Activated CD8-positive, alpha-beta memory T cell treated with anti-CD3 and anti-CD28 coated beads, Interleukin-2, amount 10 ng/mL, durations not matched to agents 7 days and 5 days (primary cell): ENCODE measurements around the gene ALOX15. TPM values are rescaled to one million over a fixed set of nuclear protein-coding genes. Genes with fewer than 3 reads are reported as not detected.
A peak's percentile ranks its signal among the peaks of the same experiment; 100 is the strongest.
"Not testable (repeated sequence)": the region's sequence is repeated elsewhere in the genome, so short reads cannot be mapped to it uniquely, and the experiment has no call there.

Experiments
- ATAC-seq: fragments of 150-1000 bp; cut with Tn5 transposase; one replicate; pipeline ENCODE4 v1.10.0; 2021; ENCODE audit warnings: moderate library complexity
- CTCF ChIA-PET: fragments of 350-600 bp; sonication (Branson Sonifier 250); formaldehyde crosslinking; loops from one replicate; lab custom pipeline; 2021; ENCODE audit warnings: antibody characterized with exemption; lab: Charles Lee
- DNase-seq: peaks from one replicate; pipeline ENCODE4 v3.0.0-alpha.2; 2020
- H3K27ac Mint-ChIP-seq: one replicate; pipeline ENCODE4 v1.8.0; 2021; ENCODE audit warnings: mild to moderate bottlenecking, mixed read lengths
- H3K27me3 Mint-ChIP-seq: one replicate; pipeline ENCODE4 v1.8.0; 2021; ENCODE audit warnings: mixed read lengths
- H3K36me3 Mint-ChIP-seq: one replicate; pipeline ENCODE4 v1.8.0; 2021; ENCODE audit warnings: mild to moderate bottlenecking, mixed read lengths
- H3K4me1 Mint-ChIP-seq: one replicate; pipeline ENCODE4 v1.8.0; 2021; ENCODE audit warnings: mixed read lengths
- H3K4me3 Mint-ChIP-seq: one replicate; pipeline ENCODE4 v1.8.0; 2021; ENCODE audit warnings: mild to moderate bottlenecking, moderate library complexity, mixed read lengths
- H3K9me3 Mint-ChIP-seq: one replicate; pipeline ENCODE4 v1.8.0; 2022; ENCODE audit warnings: low read depth, mixed read lengths
- total RNA-seq, 2 experiments: library from RNA; stranded (reverse); gene quantifications; one replicate each; pipeline ENCODE4 v1.2.3, GENCODE V29; 2021

Gene ALOX15
- total RNA-seq, 2 experiments from 2014 or later = not detected

- CTCF ChIA-PET = interaction anchor here (1.3 to 4.6 kb wide), 7 partner anchors 9 to 204 kb away, joined by 3 to 53 read pairs (median 4); no protein-coding TSS in a partner anchor
- not testable (repeated sequence) for H3K9me3 Mint-ChIP-seq, H3K4me1 Mint-ChIP-seq, ATAC-seq, DNase-seq, H3K27ac Mint-ChIP-seq, H3K4me3 Mint-ChIP-seq, H3K36me3 Mint-ChIP-seq
- peaks cover 34% of the 10 kb centered on the region for H3K27me3 Mint-ChIP-seq
Observed at GRCh38 chr17:4624451-4624911, 17.0 kb downstream of the ALOX15 start.

- H3K9me3 Mint-ChIP-seq = peaks cover 2% of the 10 kb centered on the region
- H3K4me3 Mint-ChIP-seq = no peak overlapping the region
- no peaks in the 10 kb centered on the region for H3K36me3 Mint-ChIP-seq
- DNase-seq (no peak), ATAC-seq (no peak)
- no peak overlapping the region for H3K27ac Mint-ChIP-seq
- peaks cover 34% of the 10 kb centered on the region for H3K27me3 Mint-ChIP-seq
- CTCF ChIA-PET = interaction anchor here (0.9 to 4.6 kb wide), 4 partner anchors 57 to 202 kb away, joined by 3 to 53 read pairs (median 4); no protein-coding TSS in a partner anchor
- peaks cover 2% of the 10 kb centered on the region for H3K4me1 Mint-ChIP-seq
Observed at GRCh38 chr17:4623249-4623648, 18.2 kb downstream of the ALOX15 start.

GRCh38 chr17:4622375-4622774 is 19.1 kb downstream of the ALOX15 start:
- peaks cover 2% of the 10 kb centered on the region for H3K9me3 Mint-ChIP-seq
- CTCF ChIA-PET = interaction anchor here (0.9 to 1.5 kb wide), 5 partner anchors 56 to 202 kb away, joined by 3 to 6 read pairs (median 3); no protein-coding TSS in a partner anchor
- no peaks in the 10 kb centered on the region for H3K36me3 Mint-ChIP-seq
- no peak overlapping the region for H3K4me3 Mint-ChIP-seq
- DNase-seq = no peak
- no peak overlapping the region for H3K27ac Mint-ChIP-seq
- peaks cover 32% of the 10 kb centered on the region for H3K27me3 Mint-ChIP-seq
- no peak for ATAC-seq
- H3K4me1 Mint-ChIP-seq = peaks cover 2% of the 10 kb centered on the region

GRCh38 chr17:4620531-4621101 is 20.9 kb downstream of the ALOX15 start:
- no peak overlapping the region for H3K4me3 Mint-ChIP-seq
- no peak overlapping the region for H3K27ac Mint-ChIP-seq
- CTCF ChIA-PET = no interaction called here
- ATAC-seq = no peak
- H3K4me1 Mint-ChIP-seq = no peaks in the 10 kb centered on the region
- H3K9me3 Mint-ChIP-seq = peaks cover 2% of the 10 kb centered on the region
- no peaks in the 10 kb centered on the region for H3K36me3 Mint-ChIP-seq
- DNase-seq = no peak
- peaks cover 27% of the 10 kb centered on the region for H3K27me3 Mint-ChIP-seq

- CTCF ChIA-PET = interaction anchor here (1.0 to 1.5 kb wide), 2 partner anchors 51 to 172 kb away, joined by 3 read pairs; no protein-coding TSS in a partner anchor
- Mint-ChIP-seq H3K4me3 (no peak overlapping the region), H3K27me3 (peaks cover 13% of the 10 kb centered on the region)
Observed at GRCh38 chr17:4617590-4618351, 23.7 kb downstream of the ALOX15 start.

GRCh38 chr17:4617090-4617489 is 24.4 kb downstream of the ALOX15 start:
- Mint-ChIP-seq H3K4me3 (no peak overlapping the region), H3K9me3 (no peaks in the 10 kb centered on the region), H3K4me1 (no peaks in the 10 kb centered on the region), H3K36me3 (no peaks in the 10 kb centered on the region), H3K27ac (no peak overlapping the region), H3K27me3 (peaks cover 15% of the 10 kb centered on the region)
- DNase-seq = no peak
- no peak for ATAC-seq
- CTCF ChIA-PET = interaction anchor here (1.0 kb wide), 1 partner anchor 50 kb away, joined by 3 read pairs; no protein-coding TSS in a partner anchor

More at GRCh38 chr17:4617590-4618351, 23.7 kb downstream of the ALOX15 start:
- DNase-seq = no peak
- Mint-ChIP-seq H3K4me1 (no peaks in the 10 kb centered on the region), H3K27ac (no peak overlapping the region), H3K36me3 (no peaks in the 10 kb centered on the region), H3K9me3 (no peaks in the 10 kb centered on the region)
- no peak for ATAC-seq

GRCh38 chr17:4616476-4616875 is 25.0 kb downstream of the ALOX15 start:
- DNase-seq = no peak
- no peak for ATAC-seq
- CTCF ChIA-PET = interaction anchor here (0.8 to 1.6 kb wide), 3 partner anchors 10 to 49 kb away, joined by 3 read pairs; no protein-coding TSS in a partner anchor
- peaks cover 17% of the 10 kb centered on the region for H3K27me3 Mint-ChIP-seq
- H3K27ac Mint-ChIP-seq = no peak overlapping the region
- no peaks in the 10 kb centered on the region for H3K36me3 Mint-ChIP-seq
- no peaks in the 10 kb centered on the region for H3K9me3 Mint-ChIP-seq
- no peak overlapping the region for H3K4me3 Mint-ChIP-seq
- H3K4me1 Mint-ChIP-seq = no peaks in the 10 kb centered on the region

- CTCF ChIA-PET = interaction anchor here (1.0 to 1.6 kb wide), 2 partner anchors 16 to 44 kb away, joined by 3 to 7 read pairs; no protein-coding TSS in a partner anchor
- no peak overlapping the region for H3K27ac Mint-ChIP-seq
- H3K4me3 Mint-ChIP-seq = no peak overlapping the region
- peaks cover 2% of the 10 kb centered on the region for H3K4me1 Mint-ChIP-seq
- H3K36me3 Mint-ChIP-seq = no peaks in the 10 kb centered on the region
- no peaks in the 10 kb centered on the region for H3K9me3 Mint-ChIP-seq
- H3K27me3 Mint-ChIP-seq = peaks cover 46% of the 10 kb centered on the region
- no peak for ATAC-seq
- no peak for DNase-seq
Observed at GRCh38 chr17:4610656-4611055, 30.8 kb downstream of the ALOX15 start.

- H3K36me3 Mint-ChIP-seq = no peaks in the 10 kb centered on the region
- no peak overlapping the region for H3K27ac Mint-ChIP-seq
- no peaks in the 10 kb centered on the region for H3K9me3 Mint-ChIP-seq
- DNase-seq (no peak), ATAC-seq (no peak)
- peaks cover 3% of the 10 kb centered on the region for H3K4me1 Mint-ChIP-seq
- H3K4me3 Mint-ChIP-seq = no peak overlapping the region
- peaks cover 48% of the 10 kb centered on the region for H3K27me3 Mint-ChIP-seq
- CTCF ChIA-PET = interaction anchor here (1.6 kb wide), 1 partner anchor 43 kb away, joined by 7 read pairs; no protein-coding TSS in a partner anchor
Observed at GRCh38 chr17:4610162-4610561, 31.3 kb downstream of the ALOX15 start.

GRCh38 chr17:4609761-4610160 is 31.7 kb downstream of the ALOX15 start:
- Mint-ChIP-seq H3K4me3 (no peak overlapping the region), H3K27ac (no peak overlapping the region)

GRCh38 chr17:4607773-4608187 is 33.7 kb downstream of the ALOX15 start:
- peaks cover 50% of the 10 kb centered on the region for H3K27me3 Mint-ChIP-seq
- H3K36me3 Mint-ChIP-seq = no peaks in the 10 kb centered on the region
- H3K4me3 Mint-ChIP-seq = no peak overlapping the region
- DNase-seq = no peak
- no peak for ATAC-seq
- H3K9me3 Mint-ChIP-seq = no peaks in the 10 kb centered on the region
- peaks cover 3% of the 10 kb centered on the region for H3K4me1 Mint-ChIP-seq
- CTCF ChIA-PET = no interaction called here
- no peak overlapping the region for H3K27ac Mint-ChIP-seq

More at GRCh38 chr17:4609761-4610160, 31.7 kb downstream of the ALOX15 start:
- peaks cover 3% of the 10 kb centered on the region for H3K4me1 Mint-ChIP-seq
- CTCF ChIA-PET = interaction anchor here (1.6 kb wide), 1 partner anchor 43 kb away, joined by 7 read pairs; no protein-coding TSS in a partner anchor
- peaks cover 48% of the 10 kb centered on the region for H3K27me3 Mint-ChIP-seq
- no peaks in the 10 kb centered on the region for H3K9me3 Mint-ChIP-seq
- no peaks in the 10 kb centered on the region for H3K36me3 Mint-ChIP-seq
- DNase-seq (no peak), ATAC-seq (no peak)

GRCh38 chr17:4607261-4607741 is 34.2 kb downstream of the ALOX15 start:
- Mint-ChIP-seq H3K9me3 (no peaks in the 10 kb centered on the region), H3K4me1 (peaks cover 3% of the 10 kb centered on the region), H3K27ac (no peak overlapping the region), H3K4me3 (no peak overlapping the region), H3K36me3 (no peaks in the 10 kb centered on the region), H3K27me3 (peaks cover 48% of the 10 kb centered on the region)
- no peak for ATAC-seq
- no peak for DNase-seq
- CTCF ChIA-PET = no interaction called here

- Mint-ChIP-seq H3K4me3 (no peak overlapping the region), H3K36me3 (no peaks in the 10 kb centered on the region), H3K27me3 (peaks cover 43% of the 10 kb centered on the region), H3K9me3 (no peaks in the 10 kb centered on the region), H3K27ac (no peak overlapping the region), H3K4me1 (peaks cover 3% of the 10 kb centered on the region)
- DNase-seq = no peak
- ATAC-seq = peak; percentile 42
- CTCF ChIA-PET = interaction anchor here (0.6 kb wide), 1 partner anchor 1449 kb away, joined by 3 read pairs; no protein-coding TSS in a partner anchor
Observed at GRCh38 chr17:4605826-4606225, 35.7 kb downstream of the ALOX15 start.
